KMS-11 (cell line): ENCODE results near the gene KCNQ1OT1.

Source experiments
- H2AFZ ChIP-seq: fragments of 200-600 bp; sonication (generic); 2 replicates; pipeline ENCODE4 v1.6.1; 2016; ENCODE audit warnings: antibody characterized with exemption, mixed run types, low read depth
- H3K27ac ChIP-seq: fragments of 200-600 bp; sonication (generic); 2 replicates; pipeline ENCODE4 v1.6.1; 2016; ENCODE audit warnings: mild to moderate bottlenecking, mixed run types
- H3K27me3 ChIP-seq: fragments of 200-600 bp; sonication (generic); 2 replicates; pipeline ENCODE4 v1.6.1; 2017; ENCODE audit warnings: mild to moderate bottlenecking, low read depth, mixed run types, moderate library complexity; ENCODE audit not compliant: insufficient read depth
- H3K36me3 ChIP-seq: fragments of 200-600 bp; sonication (generic); 2 replicates; pipeline ENCODE4 v1.6.1; 2017; ENCODE audit warnings: mild to moderate bottlenecking, mixed run types; ENCODE audit not compliant: insufficient read depth
- H3K4me1 ChIP-seq: fragments of 200-600 bp; sonication (generic); 2 replicates; pipeline ENCODE4 v1.6.1; 2016; ENCODE audit warnings: mild to moderate bottlenecking, low read depth, mixed run types; ENCODE audit not compliant: poor library complexity, severe bottlenecking
- H3K4me2 ChIP-seq: fragments of 200-600 bp; sonication (generic); 2 replicates; pipeline ENCODE4 v1.7.0; 2016; ENCODE audit warnings: mild to moderate bottlenecking, mixed run types
- H3K4me3 ChIP-seq: fragments of 200-600 bp; sonication (generic); IDR thresholded peaks from 2 replicates; pipeline ENCODE4 v1.6.1; 2017; ENCODE audit warnings: low read depth, low read length, mixed read lengths; ENCODE audit not compliant: insufficient read depth
- H3K79me2 ChIP-seq: fragments of 200-600 bp; sonication (generic); 2 replicates; pipeline ENCODE4 v1.6.1; 2016; ENCODE audit warnings: low read depth, mixed run types; ENCODE audit not compliant: insufficient read depth
- H3K9ac ChIP-seq: fragments of 200-600 bp; sonication (generic); 2 replicates; pipeline ENCODE4 v1.6.1; 2016; ENCODE audit warnings: mild to moderate bottlenecking, mixed run types
- H4K20me1 ChIP-seq: fragments of 200-600 bp; sonication (generic); 2 replicates; pipeline ENCODE4 v1.6.1; 2016; ENCODE audit warnings: mild to moderate bottlenecking, mixed run types; ENCODE audit not compliant: insufficient read depth
- TF ChIP-seq, protein P1 (sequence below): fragments of 200-600 bp; sonication (generic); conservative IDR thresholded peaks from 2 replicates; pipeline ENCODE4 v1.6.1; 2017; ENCODE audit warnings: low read depth, mild to moderate bottlenecking, antibody characterized with exemption, low read length, moderate library complexity, mixed read lengths

The KCNQ1OT1 gene

DNA sequence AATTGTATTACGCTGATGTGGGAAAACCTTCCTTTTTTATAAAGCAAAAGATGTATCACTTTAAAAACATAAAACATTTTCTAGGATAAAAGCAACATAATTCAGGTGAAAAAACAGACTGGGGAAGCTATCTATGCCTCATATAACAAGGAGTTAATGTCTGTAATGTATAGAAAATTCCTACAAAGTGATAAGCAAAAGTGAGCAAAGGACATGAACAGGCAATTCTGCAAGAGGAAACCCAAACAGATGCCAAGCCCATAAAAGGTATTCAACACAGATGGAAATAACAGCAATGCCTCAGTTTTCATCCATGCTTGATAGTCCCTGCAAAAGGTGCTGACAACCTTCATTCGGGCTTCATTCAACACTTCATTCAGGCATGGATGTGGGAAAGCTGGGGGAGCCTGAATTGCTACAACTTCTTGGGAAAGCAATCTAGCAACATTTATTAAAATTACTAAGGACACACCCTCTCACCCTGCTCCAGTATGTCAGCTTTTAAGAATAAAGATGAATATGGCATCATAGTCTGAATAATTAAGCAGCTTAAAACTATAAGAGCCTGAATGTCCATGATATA is 39.3 kb downstream of the KCNQ1OT1 start:
- Histone ChIP-seq H3K4me2 (no peak overlapping the region), H3K36me3 (no peaks in the 10 kb centered on the region), H3K4me3 (no peak overlapping the region), H3K79me2 (no peaks in the 10 kb centered on the region), H3K27me3 (no peaks in the 10 kb centered on the region), H3K27ac (no peak overlapping the region), H2AFZ (no peak overlapping the region), H4K20me1 (no peaks in the 10 kb centered on the region), H3K4me1 (no peaks in the 10 kb centered on the region), H3K9ac (no peak overlapping the region)
- TF ChIP-seq, protein P1, sequence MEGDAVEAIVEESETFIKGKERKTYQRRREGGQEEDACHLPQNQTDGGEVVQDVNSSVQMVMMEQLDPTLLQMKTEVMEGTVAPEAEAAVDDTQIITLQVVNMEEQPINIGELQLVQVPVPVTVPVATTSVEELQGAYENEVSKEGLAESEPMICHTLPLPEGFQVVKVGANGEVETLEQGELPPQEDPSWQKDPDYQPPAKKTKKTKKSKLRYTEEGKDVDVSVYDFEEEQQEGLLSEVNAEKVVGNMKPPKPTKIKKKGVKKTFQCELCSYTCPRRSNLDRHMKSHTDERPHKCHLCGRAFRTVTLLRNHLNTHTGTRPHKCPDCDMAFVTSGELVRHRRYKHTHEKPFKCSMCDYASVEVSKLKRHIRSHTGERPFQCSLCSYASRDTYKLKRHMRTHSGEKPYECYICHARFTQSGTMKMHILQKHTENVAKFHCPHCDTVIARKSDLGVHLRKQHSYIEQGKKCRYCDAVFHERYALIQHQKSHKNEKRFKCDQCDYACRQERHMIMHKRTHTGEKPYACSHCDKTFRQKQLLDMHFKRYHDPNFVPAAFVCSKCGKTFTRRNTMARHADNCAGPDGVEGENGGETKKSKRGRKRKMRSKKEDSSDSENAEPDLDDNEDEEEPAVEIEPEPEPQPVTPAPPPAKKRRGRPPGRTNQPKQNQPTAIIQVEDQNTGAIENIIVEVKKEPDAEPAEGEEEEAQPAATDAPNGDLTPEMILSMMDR, result no peak

DNA sequence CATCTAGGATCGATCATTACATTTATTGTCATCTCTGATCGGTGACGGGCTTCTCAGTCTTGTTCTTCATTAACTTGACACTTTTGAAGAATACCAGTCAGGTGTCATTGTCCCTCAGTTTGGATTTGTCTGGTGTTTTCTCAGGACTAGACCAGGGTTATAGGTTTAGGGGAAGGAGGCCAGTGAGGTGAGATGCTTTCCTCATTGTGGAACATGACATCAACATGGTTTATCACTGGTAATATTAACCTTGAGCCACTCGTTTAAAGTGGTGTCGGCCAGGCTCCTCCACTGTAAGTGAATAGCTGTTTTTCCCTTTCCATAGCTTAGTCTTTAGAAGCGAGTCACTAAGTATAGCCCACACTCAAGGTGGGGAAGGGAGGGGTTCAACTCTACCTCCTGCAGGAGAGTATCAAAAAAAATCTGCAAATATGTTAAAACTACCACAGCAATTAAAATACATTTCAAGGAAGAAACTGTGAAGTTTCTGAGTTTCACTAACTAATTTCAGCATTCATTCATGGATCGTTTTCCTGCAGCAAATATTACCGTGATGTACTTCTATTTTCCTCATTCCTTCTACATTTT is 42.0 kb downstream of the KCNQ1OT1 start:
- H3K27ac ChIP-seq, result no peak overlapping the region
- H3K36me3 ChIP-seq, result no peaks in the 10 kb centered on the region
- no peak overlapping the region for H3K9ac ChIP-seq
- TF ChIP-seq, protein P1, result no peak
- no peaks in the 10 kb centered on the region for H4K20me1 ChIP-seq
- no peaks in the 10 kb centered on the region for H3K79me2 ChIP-seq
- H3K4me1 ChIP-seq, result no peaks in the 10 kb centered on the region
- no peak overlapping the region for H2AFZ ChIP-seq
- no peak overlapping the region for H3K4me3 ChIP-seq
- H3K4me2 ChIP-seq, result no peak overlapping the region
- H3K27me3 ChIP-seq, result no peaks in the 10 kb centered on the region

DNA sequence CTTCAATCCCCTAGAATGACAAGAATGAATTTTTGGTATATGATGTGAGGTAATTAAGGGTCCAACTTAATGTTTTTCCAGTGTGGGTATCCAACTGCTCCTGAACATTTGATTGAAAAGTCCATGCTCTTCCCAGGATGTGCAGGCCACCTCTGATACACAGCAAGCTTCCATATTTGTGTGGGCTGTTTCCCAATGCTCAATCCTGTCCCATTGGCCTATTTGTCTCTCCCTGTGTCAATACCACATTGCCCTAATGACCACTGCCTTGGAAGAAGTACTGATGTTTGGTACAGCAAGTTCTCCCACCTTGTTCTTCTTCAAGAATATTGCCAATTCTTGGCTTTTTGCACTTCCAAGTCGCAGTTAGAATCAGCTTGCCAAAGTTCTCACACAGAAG is 42.9 kb downstream of the KCNQ1OT1 start:
- H3K4me1 ChIP-seq, result no peaks in the 10 kb centered on the region
- H3K27ac ChIP-seq, result no peak overlapping the region
- no peaks in the 10 kb centered on the region for H3K27me3 ChIP-seq

DNA sequence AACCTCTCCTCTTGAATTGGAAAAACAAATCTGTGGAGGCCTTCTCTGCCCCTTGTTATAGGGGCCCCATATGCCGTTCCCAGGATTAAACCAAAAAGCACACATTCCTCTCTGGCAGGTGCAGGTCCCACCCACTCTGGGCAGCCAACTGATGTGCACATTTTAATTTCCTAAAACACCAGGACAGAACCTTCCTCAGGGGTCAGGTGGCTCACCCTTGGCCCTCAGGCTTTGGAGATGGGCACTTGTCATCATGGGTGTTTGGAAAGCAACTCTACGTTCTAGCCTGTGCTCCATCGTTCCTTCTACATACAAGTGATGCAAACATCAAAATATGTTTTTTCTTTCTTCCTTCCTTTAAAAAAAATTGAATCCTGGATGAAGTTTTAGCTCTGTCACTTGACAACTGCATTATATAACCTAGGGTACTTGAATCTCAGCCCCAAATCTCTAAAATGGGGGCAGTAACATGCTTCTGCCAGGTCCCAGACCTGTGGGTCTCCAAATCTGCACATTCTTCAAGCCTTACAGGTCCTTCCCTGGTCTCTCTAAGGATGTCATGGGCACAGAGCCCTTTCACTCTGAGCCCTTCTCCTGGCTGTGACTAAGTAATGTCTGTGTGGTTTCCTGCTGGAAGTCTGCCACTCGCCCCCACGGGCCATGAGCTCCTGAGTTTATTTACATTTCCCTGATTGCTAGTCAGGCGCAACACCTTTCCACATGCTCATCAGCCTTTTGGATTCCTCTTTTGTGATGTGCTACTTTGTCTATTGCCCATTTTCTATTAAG is 43.8 kb downstream of the KCNQ1OT1 start:
- no peak overlapping the region for H3K9ac ChIP-seq
- no peaks in the 10 kb centered on the region for H3K36me3 ChIP-seq
- H3K27me3 ChIP-seq, result no peaks in the 10 kb centered on the region
- no peaks in the 10 kb centered on the region for H3K4me1 ChIP-seq
- no peak overlapping the region for H3K4me3 ChIP-seq
- no peaks in the 10 kb centered on the region for H4K20me1 ChIP-seq
- H3K27ac ChIP-seq, result no peak overlapping the region
- H3K79me2 ChIP-seq, result no peaks in the 10 kb centered on the region
- TF ChIP-seq, protein P1, result no peak
- no peak overlapping the region for H3K4me2 ChIP-seq
- no peak overlapping the region for H2AFZ ChIP-seq

More for the DNA sequence above, 42.9 kb downstream of the KCNQ1OT1 start:
- H3K79me2 ChIP-seq, result no peaks in the 10 kb centered on the region
- no peaks in the 10 kb centered on the region for H4K20me1 ChIP-seq
- no peak overlapping the region for H3K9ac ChIP-seq
- no peak overlapping the region for H2AFZ ChIP-seq
- H3K4me3 ChIP-seq, result no peak overlapping the region
- H3K36me3 ChIP-seq, result no peaks in the 10 kb centered on the region
- no peak overlapping the region for H3K4me2 ChIP-seq
- TF ChIP-seq, protein P1, result no peak
